Measurements from ENCODE around the gene KCNQ2.

Gene KCNQ2

GRCh38 chr20:63491078-63491477 lies 18.6 kb upstream of the KCNQ2 start:
- H3K27me3 ChIP-seq, result peaks cover 29% of the 10 kb centered on the region
- H3K36me3 ChIP-seq, result peaks cover 77% of the 10 kb centered on the region
- H3K27ac ChIP-seq, result no peak overlapping the region
- H4K20me1 ChIP-seq, result peaks cover 62% of the 10 kb centered on the region
- no peak overlapping the region for H3K9ac ChIP-seq
- peaks cover 4% of the 10 kb centered on the region; the same call in 1 of the 2 replicates for H3K9me3 ChIP-seq
- no peak overlapping the region for H3K4me2 ChIP-seq
- peaks cover 7% of the 10 kb centered on the region for H3K4me1 ChIP-seq
- no peak overlapping the region for H3K4me3 ChIP-seq
- no peak for TF ChIP-seq Cebpa-rat (IDR thresholded peaks at IDR 0.05)

DNA sequence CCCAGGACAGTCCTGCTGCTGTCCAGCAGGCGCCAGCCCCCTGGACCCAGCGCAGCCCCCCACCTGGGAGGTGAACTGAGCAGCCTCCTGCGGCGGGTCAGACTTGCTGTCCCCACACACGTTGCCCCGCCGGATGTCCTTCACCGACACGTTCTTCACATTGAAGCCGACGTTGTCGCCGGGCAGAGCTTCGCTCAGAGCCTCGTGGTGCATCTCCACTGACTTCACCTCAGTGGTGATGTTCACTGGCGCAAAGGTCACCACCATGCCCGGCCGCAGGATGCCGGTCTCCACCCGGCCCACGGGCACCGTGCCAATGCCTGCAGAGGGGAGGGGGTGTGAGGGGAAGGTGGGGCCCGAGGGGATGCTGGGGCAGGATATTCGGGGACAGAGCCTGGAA lies 18.0 kb upstream of the KCNQ2 start:
- H4K20me1 ChIP-seq, result peaks cover 55% of the 10 kb centered on the region
- no peak overlapping the region for H3K4me2 ChIP-seq
- no peak overlapping the region for H3K4me3 ChIP-seq
- peaks cover 3% of the 10 kb centered on the region for H3K4me1 ChIP-seq
- peaks cover 4% of the 10 kb centered on the region; the same call in 1 of the 2 replicates for H3K9me3 ChIP-seq
- H3K36me3 ChIP-seq, result peaks cover 71% of the 10 kb centered on the region
- H3K27me3 ChIP-seq, result peaks cover 29% of the 10 kb centered on the region
- no peak overlapping the region for H3K9ac ChIP-seq
- no peak overlapping the region for H3K27ac ChIP-seq
- TF ChIP-seq Cebpa-rat (IDR thresholded peaks at IDR 0.05), result no peak

DNA sequence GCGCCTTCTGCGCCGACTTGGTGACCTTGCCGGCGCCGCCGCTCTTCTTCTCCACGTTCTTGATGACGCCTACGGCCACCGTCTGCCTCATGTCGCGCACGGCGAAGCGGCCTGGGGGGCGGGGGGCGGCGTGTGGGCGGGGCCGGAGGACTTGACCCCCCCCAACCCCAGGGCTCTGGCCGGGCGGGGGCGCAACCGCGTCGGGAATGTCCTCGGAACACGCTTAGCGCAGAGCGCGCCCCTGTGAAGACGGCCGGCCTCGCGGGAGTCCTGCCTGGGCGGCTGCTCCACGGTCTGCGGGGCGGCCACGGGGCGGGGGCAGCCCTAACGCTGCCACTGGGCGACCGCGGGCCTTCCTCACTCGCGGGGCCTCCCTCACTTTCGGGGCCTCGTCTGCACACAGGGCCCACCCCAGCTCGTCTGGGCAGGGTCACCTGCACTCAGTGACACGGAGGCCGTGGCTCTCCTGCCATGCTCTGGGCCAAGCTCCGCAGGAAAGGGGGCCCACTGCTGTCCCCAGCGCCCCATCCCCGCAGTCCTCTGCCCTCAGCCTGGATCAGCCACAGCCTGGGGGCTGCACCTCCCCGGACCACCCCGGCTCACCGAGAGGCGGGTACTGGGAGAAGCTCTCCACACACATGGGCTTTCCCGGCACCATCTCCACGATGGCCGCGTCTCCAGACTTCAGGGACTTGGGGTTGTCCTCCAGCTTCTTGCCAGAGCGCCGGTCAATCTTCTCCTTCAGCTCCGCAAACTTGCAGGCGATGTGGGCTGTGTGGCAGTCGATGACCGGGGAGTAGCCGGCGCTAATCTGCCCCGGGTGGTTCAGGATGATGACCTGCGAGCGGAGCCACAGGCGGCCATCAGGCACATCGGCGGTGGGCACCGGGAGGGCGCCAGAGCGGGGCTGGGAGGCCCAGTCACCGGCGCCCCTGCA lies 16.1 kb upstream of the KCNQ2 start:
- TF ChIP-seq Cebpa-rat (IDR thresholded peaks at IDR 0.05), result no peak
- Histone ChIP-seq H4K20me1 (peaks cover 37% of the 10 kb centered on the region), H3K9ac (no peak overlapping the region), H3K27me3 (peaks cover 36% of the 10 kb centered on the region), H3K27ac (no peak overlapping the region), H3K4me1 (peaks cover 20% of the 10 kb centered on the region), H3K9me3 (peaks cover 4% of the 10 kb centered on the region; the same call in 1 of the 2 replicates), H3K4me3 (no peak overlapping the region), H3K4me2 (no peak overlapping the region), H3K36me3 (peaks cover 53% of the 10 kb centered on the region)

- Histone ChIP-seq H3K9me3 (peaks cover 4% of the 10 kb centered on the region; the same call in 1 of the 2 replicates), H3K4me2 (no peak overlapping the region), H3K4me1 (peaks cover 28% of the 10 kb centered on the region), H4K20me1 (peaks cover 42% of the 10 kb centered on the region), H3K27ac (no peak overlapping the region), H3K4me3 (no peak overlapping the region), H3K9ac (no peak overlapping the region), H3K36me3 (peaks cover 45% of the 10 kb centered on the region), H3K27me3 (peaks cover 36% of the 10 kb centered on the region)
- TF ChIP-seq Cebpa-rat (IDR thresholded peaks at IDR 0.05), result no peak
Measured at GRCh38 chr20:63487781-63488241, 15.4 kb upstream of the KCNQ2 start.

GRCh38 chr20:63487116-63487764 lies 14.8 kb upstream of the KCNQ2 start:
- H3K4me3 ChIP-seq, result no peak overlapping the region
- peaks cover 34% of the 10 kb centered on the region for H3K4me1 ChIP-seq
- TF ChIP-seq Cebpa-rat (IDR thresholded peaks at IDR 0.05), result no peak
- peaks cover 47% of the 10 kb centered on the region for H4K20me1 ChIP-seq
- peaks cover 40% of the 10 kb centered on the region for H3K36me3 ChIP-seq
- H3K9me3 ChIP-seq, result peaks cover under 1% of the 10 kb centered on the region; the same call in 1 of the 2 replicates
- H3K27ac ChIP-seq, result no peak overlapping the region
- H3K9ac ChIP-seq, result no peak overlapping the region
- H3K27me3 ChIP-seq, result peaks cover 36% of the 10 kb centered on the region
- H3K4me2 ChIP-seq, result no peak overlapping the region

- Histone ChIP-seq H4K20me1 (peaks cover 50% of the 10 kb centered on the region), H3K27me3 (peaks cover 36% of the 10 kb centered on the region), H3K4me2 (no peak overlapping the region), H3K4me1 (peaks cover 42% of the 10 kb centered on the region), H3K27ac (no peak overlapping the region), H3K9me3 (no peaks in the 10 kb centered on the region), H3K4me3 (no peak overlapping the region), H3K36me3 (peaks cover 32% of the 10 kb centered on the region), H3K9ac (no peak overlapping the region)
- TF ChIP-seq Cebpa-rat (IDR thresholded peaks at IDR 0.05), result no peak
Measured at GRCh38 chr20:63486300-63486855, 13.9 kb upstream of the KCNQ2 start.

DNA sequence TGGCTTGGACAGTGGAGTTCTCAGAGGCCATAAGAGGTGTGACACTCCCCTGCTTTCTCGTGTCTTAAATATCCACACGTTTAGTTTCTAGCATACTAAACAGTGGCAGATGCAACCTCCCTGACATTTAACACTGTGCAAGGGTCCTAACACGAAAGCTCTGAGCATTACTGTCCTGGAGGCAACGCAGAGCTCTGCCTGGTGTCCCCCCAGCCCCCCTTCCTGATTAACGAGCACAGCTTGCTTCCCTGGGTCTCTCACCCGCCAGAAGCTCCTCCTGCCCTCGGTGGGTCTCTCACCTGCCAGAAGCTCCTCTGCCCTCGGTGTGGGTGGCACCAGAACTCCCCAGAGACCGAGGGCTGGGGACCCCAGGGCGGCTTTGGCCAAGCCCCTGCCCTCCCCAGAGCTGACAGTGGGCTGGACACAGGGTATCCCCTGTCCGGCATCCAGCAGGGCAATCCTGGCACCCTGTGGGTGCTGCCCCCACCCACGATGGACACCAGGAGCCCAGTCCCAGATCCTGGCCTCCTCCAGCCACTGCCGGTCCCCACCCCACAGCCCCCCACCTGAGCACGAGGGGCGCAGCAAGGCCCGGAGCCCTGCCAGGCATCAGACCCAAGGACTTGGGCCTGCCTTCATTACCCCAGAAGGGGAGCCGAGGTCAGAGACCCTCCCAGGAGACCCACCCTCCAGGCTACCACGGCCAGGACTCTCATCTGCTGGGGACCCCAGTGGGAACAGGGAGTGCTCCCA lies 12.4 kb upstream of the KCNQ2 start:
- no peaks in the 10 kb centered on the region for H3K9me3 ChIP-seq
- H3K4me2 ChIP-seq, result peak overlapping the region; percentile 60
- H3K27ac ChIP-seq, result no peak overlapping the region
- no peak overlapping the region for H3K4me3 ChIP-seq
- H3K27me3 ChIP-seq, result peaks cover 30% of the 10 kb centered on the region
- TF ChIP-seq Cebpa-rat (IDR thresholded peaks at IDR 0.05), result no peak
- no peak overlapping the region for H3K9ac ChIP-seq
- H3K4me1 ChIP-seq, result peaks cover 44% of the 10 kb centered on the region
- H4K20me1 ChIP-seq, result peaks cover 35% of the 10 kb centered on the region
- H3K36me3 ChIP-seq, result peaks cover 18% of the 10 kb centered on the region

DNA sequence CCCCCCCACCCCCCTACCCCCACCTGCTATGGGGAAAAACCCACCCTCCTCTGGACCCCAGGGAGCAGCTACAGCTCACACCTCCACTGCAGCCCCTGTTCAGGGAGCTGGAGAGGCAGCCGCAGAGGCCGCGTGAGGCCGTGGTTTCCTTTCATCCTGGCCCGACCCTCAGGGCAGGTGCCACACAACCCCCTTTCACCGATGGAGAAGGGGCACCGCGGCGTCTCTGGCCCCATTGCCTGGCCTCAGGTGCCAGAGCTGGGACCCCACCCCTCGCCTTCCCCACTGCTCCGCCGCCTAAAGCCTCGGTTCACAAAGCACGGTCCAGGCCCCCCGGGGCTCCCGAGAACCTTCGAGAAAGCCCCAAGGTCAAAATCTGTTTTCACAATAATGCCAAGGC lies 11.8 kb upstream of the KCNQ2 start:
- peaks cover 44% of the 10 kb centered on the region for H3K4me1 ChIP-seq
- no peak for TF ChIP-seq Cebpa-rat (IDR thresholded peaks at IDR 0.05)
- no peak overlapping the region for H3K9ac ChIP-seq
- no peak overlapping the region for H3K4me3 ChIP-seq
- H3K27me3 ChIP-seq, result peaks cover 29% of the 10 kb centered on the region
- H3K4me2 ChIP-seq, result peak overlapping the region; percentile 60
- H3K9me3 ChIP-seq, result no peaks in the 10 kb centered on the region
- no peak overlapping the region for H3K27ac ChIP-seq
- H4K20me1 ChIP-seq, result peaks cover 32% of the 10 kb centered on the region
- H3K36me3 ChIP-seq, result peaks cover 13% of the 10 kb centered on the region

DNA sequence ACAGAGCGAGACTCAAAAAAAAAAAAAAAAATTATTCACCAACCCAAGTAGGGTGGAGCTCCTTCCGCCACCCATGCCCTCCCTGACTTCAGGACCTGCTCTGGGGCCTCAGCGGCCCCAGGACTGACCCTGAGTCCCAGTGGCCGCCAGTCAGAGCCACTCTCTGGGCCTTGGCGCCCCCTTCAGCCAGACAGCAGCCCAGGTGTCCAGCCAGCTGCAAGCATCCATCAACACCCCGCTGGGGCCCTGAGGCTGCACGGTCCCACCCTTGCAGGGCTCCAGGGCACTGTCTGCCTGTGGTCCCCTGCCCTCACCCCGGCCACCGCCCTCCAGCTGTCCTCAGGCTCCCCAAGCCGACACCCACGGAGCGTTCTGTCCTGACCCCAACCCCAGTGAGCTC lies 11.4 kb upstream of the KCNQ2 start:
- Histone ChIP-seq H3K36me3 (peaks cover 9% of the 10 kb centered on the region), H3K27me3 (peaks cover 28% of the 10 kb centered on the region), H3K4me2 (peak overlapping the region; percentile 62; the same call in 1 of the 2 replicates), H3K4me1 (peaks cover 44% of the 10 kb centered on the region), H4K20me1 (peaks cover 32% of the 10 kb centered on the region), H3K9me3 (no peaks in the 10 kb centered on the region), H3K27ac (no peak overlapping the region), H3K4me3 (no peak overlapping the region), H3K9ac (no peak overlapping the region)
- TF ChIP-seq Cebpa-rat (IDR thresholded peaks at IDR 0.05), result no peak

Data from BLaER1 (cell line).